K562 (cell line): ENCODE results near the gene MORF4L1. TPM values are rescaled to one million over a fixed set of nuclear protein-coding genes. Genes with fewer than 3 reads are reported as not detected.
A peak's percentile ranks its signal among the peaks of the same experiment; 100 is the strongest.

Experiments
- ATAC-seq: fragments of 200-7000 bp; cut with Tn5 transposase; 3 replicates; pipeline ENCODE4 v1.9.1; 2020; ENCODE audit warnings: moderate library complexity
- BruUV-seq: library from RNA; stranded (reverse); fragments of 400-500 nt; replicated peaks from 2 replicates; lab custom pipeline; 2021; lab: Mats Ljungman, UMichigan
- CTCF ChIA-PET: fragments of 300-600 bp; formaldehyde crosslinking; extraction: SDS; loops from one replicate; lab custom pipeline; 2021; ENCODE audit warnings: low intra/inter-chr PET ratio; lab: Yijun Ruan, JAX
- POLR2A ChIA-PET: fragments of 300-600, 350-650 bp; sonication (Branson Sonifier 250); formaldehyde crosslinking; extraction: SDS; loops from one replicate; lab custom pipeline; 2021; ENCODE audit warnings: antibody characterized with exemption, inconsistent platforms; lab: Yijun Ruan, JAX
- DNase-seq, 4 experiments: peaks; one replicate each; pipeline versions ENCODE4 v3.0.0 to v3.0.0-alpha.2; 2011 to 2018; ENCODE audit warnings: low spot score in 3 of 4, mixed read lengths in 3 of 4; ENCODE audit errors: extremely low read depth in 1 of 4
- FAIRE-seq: peaks from 2 replicates; lab custom pipeline; 2011; peaks lifted over from hg19 to GRCh38; lab: Jason Lieb, UNC
- H2AFZ ChIP-seq: 2 replicates; pipeline ENCODE4 v1.6.0; 2011; ENCODE audit warnings: low read depth, low read length, control low read depth, inconsistent platforms
- H3K27ac ChIP-seq: fragments of 200-600 bp; 3 replicates; pipeline ENCODE4 v1.8.0; 2011; ENCODE audit warnings: low read depth, mild to moderate bottlenecking, control low read depth, inconsistent platforms, low read length, moderate library complexity, mixed read lengths; ENCODE audit errors: extremely low read depth
- H3K27me3 ChIP-seq, 2 experiments: fragments of 300-600 bp in 1 of 2; 2 replicates in 1 of 2; 3 replicates in 1 of 2; pipeline versions ENCODE4 v1.6.0 to v1.8.0; 2011; ENCODE audit warnings: inconsistent platforms in 2 of 2, low read length in 2 of 2, mild to moderate bottlenecking in 1 of 2, mixed read lengths in 1 of 2, moderate library complexity in 1 of 2; ENCODE audit not compliant: control insufficient read depth in 2 of 2, insufficient read depth in 2 of 2
- H3K36me3 ChIP-seq: fragments of 300-600 bp; 3 replicates; pipeline ENCODE4 v1.8.0; 2011; ENCODE audit warnings: mild to moderate bottlenecking, low read length, inconsistent platforms; ENCODE audit not compliant: control insufficient read depth, insufficient read depth
- H3K4me1 ChIP-seq, 2 experiments: fragments of 200-600 bp in 1 of 2; replicated peaks in 1 of 2; 2 replicates in 1 of 2; 3 replicates in 1 of 2; pipeline versions ENCODE4 v1.5.1 to v1.8.0; 2011; ENCODE audit warnings: inconsistent platforms in 2 of 2, low read length in 2 of 2, mild to moderate bottlenecking in 1 of 2, mixed read lengths in 1 of 2, moderate library complexity in 1 of 2; ENCODE audit not compliant: control insufficient read depth in 2 of 2, insufficient read depth in 2 of 2
- H3K4me2 ChIP-seq: 2 replicates; pipeline ENCODE4 v1.6.1; 2011; ENCODE audit warnings: low read length, control low read depth, inconsistent platforms, mixed read lengths; ENCODE audit not compliant: insufficient read depth
- H3K4me3 ChIP-seq: fragments of 200-600 bp; sonication (generic), shearing (Covaris generic); 2 replicates; pipeline ENCODE4 v1.5.1; 2016; ENCODE audit warnings: control low read depth, inconsistent platforms
- H3K79me2 ChIP-seq: fragments of 200-600 bp; 3 replicates; pipeline ENCODE4 v1.8.0; 2011; ENCODE audit warnings: low read length, inconsistent platforms; ENCODE audit not compliant: control insufficient read depth, insufficient read depth
- H3K9ac ChIP-seq, 2 experiments: 2 replicates each; pipeline versions ENCODE4 v1.6.0 to v1.6.1; 2011; ENCODE audit warnings: low read depth in 2 of 2, low read length in 2 of 2, control low read depth in 1 of 2, inconsistent platforms in 1 of 2, mild to moderate bottlenecking in 1 of 2, mixed read lengths in 1 of 2; ENCODE audit not compliant: insufficient read depth in 1 of 2
- H3K9me1 ChIP-seq: one replicate; pipeline ENCODE4 v1.6.0; 2011; ENCODE audit warnings: inconsistent platforms, mild to moderate bottlenecking, low read length, moderate library complexity; ENCODE audit not compliant: control insufficient read depth, insufficient read depth
- H3K9me3 ChIP-seq: replicated peaks from 2 replicates; pipeline ENCODE4 v1.5.1; 2011; ENCODE audit warnings: low read depth, low read length, inconsistent platforms; ENCODE audit not compliant: control insufficient read depth, insufficient read depth
- H4K20me1 ChIP-seq: replicated peaks from 2 replicates; pipeline ENCODE4 v1.6.1; 2011; ENCODE audit warnings: low read length, inconsistent platforms, mixed read lengths; ENCODE audit not compliant: control insufficient read depth, insufficient read depth
- CEBPG ChIP-seq, 3 experiments: fragments of 200-800 bp in 1 of 3; sonication (Bioruptor generic) in 1 of 3; sonication (generic) in 1 of 3; formaldehyde crosslinking in 1 of 3; IDR thresholded peaks in 2 of 3; conservative IDR thresholded peaks in 1 of 3; 2 replicates each; pipeline versions ENCODE4 v1.6.1 to v1.8.0; 2016 to 2022; ENCODE audit warnings: missing compliant biosample characterization in 2 of 3, missing genetic modification characterization in 2 of 3, mild to moderate bottlenecking in 1 of 3, missing genetic modification reagents in 1 of 3
- GABPB1 ChIP-seq: sonication (generic); formaldehyde crosslinking; IDR thresholded peaks from 2 replicates; pipeline ENCODE4 v1.8.0; 2022; ENCODE audit warnings: mild to moderate bottlenecking, missing genetic modification reagents
- GTF2A2 ChIP-seq: IDR thresholded peaks from 2 replicates; pipeline ENCODE4 v1.6.1; 2016; ENCODE audit warnings: mild to moderate bottlenecking, missing genetic modification characterization, missing compliant biosample characterization
- HDAC3 ChIP-seq: fragments of 450-650 bp; IDR thresholded peaks from 2 replicates; pipeline ENCODE4 v1.6.1; 2018; ENCODE audit warnings: borderline replicate concordance, mild to moderate bottlenecking, moderate library complexity; ENCODE audit not compliant: partially characterized antibody
- HNRNPK ChIP-seq: fragments of 200-400 bp; formaldehyde crosslinking; IDR thresholded peaks from one replicate; pipeline ENCODE4 v1.6.1; 2018; ENCODE audit warnings: mild to moderate bottlenecking, low read depth, low read length; ENCODE audit not compliant: poor library complexity, severe bottlenecking
- SIX5 ChIP-seq, 2 experiments: IDR thresholded peaks; 2 replicates each; pipeline ENCODE4 v1.6.1; 2011; ENCODE audit warnings: low read length in 2 of 2, borderline replicate concordance in 1 of 2, low read depth in 1 of 2, mild to moderate bottlenecking in 1 of 2, moderate library complexity in 1 of 2; ENCODE audit not compliant: insufficient read depth in 1 of 2
- SNRNP70 ChIP-seq: fragments of 200-400 bp; formaldehyde crosslinking; optimal IDR thresholded peaks from 2 replicates; pipeline ENCODE3; 2017; ENCODE audit warnings: low read depth, low read length
- WHSC1 ChIP-seq: IDR thresholded peaks from one replicate; pipeline ENCODE4 v1.6.1; 2012; ENCODE audit warnings: low read length, control low read depth, inconsistent platforms
- WGBS: fragments of 100-300 bp; shearing (Covaris generic); methylation state at CpG from one replicate; pipeline ENCODE4 v1.1.6; 2016; ENCODE audit warnings: low coverage, mixed read lengths; ENCODE audit not compliant: insufficient coverage; ENCODE audit errors: missing lambda C conversion rate; 5-methylcytosine and 5-hydroxymethylcytosine counted together
- in situ Hi-C: fragments of 300-500 bp; cut with MboI; formaldehyde crosslinking; loops from 4 replicates; pipeline ENCODE4 v1.15.0; 2018; ENCODE audit warnings: inconsistent platforms, mixed read lengths
- intact Hi-C: fragments of 100-400 bp; cut with micrococcal nuclease; formaldehyde crosslinking; loops from 2 replicates; pipeline ENCODE4 v1.14.2; 2022
- polyA plus RNA-seq, 8 experiments: library from polyadenylated mRNA; depleted of rRNA in 4 of 8; stranded (reverse) in 5 of 8; unstranded in 3 of 8; fragments of >200 nt; fragmentation: Nextera tagmentation in 2 of 8; fragmentation: Illumina TruSeq in 1 of 8; extraction: Ambion mirVana in 2 of 8; extraction: Trizol in 1 of 8; gene quantifications; 2 replicates each; pipeline versions ENCODE4 v1.2.1 to v1.2.3, GENCODE V29; 2011 to 2014; ENCODE audit warnings: inconsistent platforms in 1 of 8, missing spikeins in 1 of 8
- total RNA-seq, 7 experiments: library from RNA; depleted of rRNA in 6 of 7; stranded (reverse); fragments of >200 nt in 6 of 7; fragmentation: Illumina TruSeq in 2 of 7; extraction: Trizol in 2 of 7; gene quantifications; 2 replicates each; pipeline versions ENCODE4 v1.2.1 to v1.2.3, GENCODE V29; 2011 to 2021; ENCODE audit warnings: low replicate concordance in 1 of 7
- TF ChIP-seq, protein P1 (sequence below): sonication (generic); formaldehyde crosslinking; IDR thresholded peaks from 2 replicates; pipeline ENCODE4 v1.8.1; 2023; ENCODE audit warnings: mild to moderate bottlenecking, missing genetic modification reagents
- TF ChIP-seq, protein P2 (sequence below): conservative IDR thresholded peaks from 2 replicates; pipeline ENCODE4 v1.6.1; 2011; ENCODE audit warnings: low read depth, mild to moderate bottlenecking, low read length; ENCODE audit not compliant: control insufficient read depth
- TF ChIP-seq, protein P3 (sequence below): sonication (generic); formaldehyde crosslinking; IDR thresholded peaks from 2 replicates; pipeline ENCODE4 v1.8.0; 2022; ENCODE audit warnings: mild to moderate bottlenecking, missing genetic modification reagents
- TF ChIP-seq, protein P4 (sequence below): fragments of 250-450 bp; sonication (Bioruptor Pico); IDR thresholded peaks from 2 replicates; pipeline ENCODE4 v1.4.0; 2020; ENCODE audit warnings: mild to moderate bottlenecking, moderate library complexity

MORF4L1 gene
- total and polyA plus RNA-seq, 9 of the 15 experiments (the other 6 are each of a cell fraction or from before 2014, with no cell fraction given): 127 to 615 (median 281) TPM

DNA sequence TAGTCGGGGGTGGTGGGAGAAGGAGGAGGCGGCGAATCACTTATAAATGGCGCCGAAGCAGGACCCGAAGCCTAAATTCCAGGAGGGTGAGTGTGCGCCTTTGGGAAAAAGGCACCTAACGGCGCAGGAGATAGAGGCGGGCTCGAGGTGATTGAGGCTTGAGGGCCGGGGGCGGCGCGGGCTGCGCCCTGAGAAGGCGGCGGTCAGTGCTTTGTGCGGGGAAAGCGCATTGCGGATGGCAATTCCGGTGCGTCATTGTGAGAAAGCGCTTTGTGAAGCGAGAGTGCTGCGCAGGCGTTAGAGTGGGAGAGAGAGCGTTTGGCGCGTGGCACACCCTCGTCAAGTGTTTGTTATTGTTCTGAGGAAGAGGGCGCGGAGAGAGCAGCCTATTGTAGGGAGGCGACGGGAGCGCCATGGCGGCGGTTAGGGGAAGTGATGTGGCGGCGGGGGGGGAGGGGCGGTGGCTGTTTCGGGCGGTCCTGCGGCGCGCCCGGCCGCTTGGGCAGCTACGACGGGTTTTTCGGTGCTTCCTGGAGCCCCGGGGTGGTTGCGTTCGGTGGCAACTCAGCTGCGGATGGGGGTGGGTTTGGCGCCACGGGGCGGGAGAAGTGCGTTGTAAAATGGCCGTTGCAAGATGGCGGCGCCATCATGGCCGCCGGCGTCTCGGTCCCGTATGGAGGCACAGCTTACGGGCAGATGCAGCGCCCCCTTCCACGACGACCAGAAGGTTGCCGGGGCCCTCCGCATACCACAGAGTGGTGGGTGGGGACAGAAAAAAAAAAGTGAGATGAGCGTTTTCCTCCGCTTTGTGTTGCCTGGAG, 492 bp downstream of the MORF4L1 start:
- peaks cover 13% of the 10 kb centered on the region; the same call in 2 of the 3 replicates for H3K36me3 ChIP-seq
- no TSS peak for BruUV-seq
- POLR2A ChIA-PET: interaction anchor here (0.6 to 3.2 kb wide), 13 partner anchors 11 to 1213 kb away, joined by 3 to 26 read pairs (median 4); partner anchors contain the start of gene PSMA4
- FAIRE-seq (peak; percentile 86), DNase-seq (peak; percentile 67 to 96 (median 76)), ATAC-seq (peak; percentile 87)
- no peaks in the 10 kb centered on the region for H3K9me3 ChIP-seq
- H2AFZ ChIP-seq: peak overlapping the region; percentile 81
- peak overlapping the region; percentile 99 for H3K4me3 ChIP-seq
- WGBS: 2% methylated on average over 28 of the region's 75 CpGs
- H3K9me1 ChIP-seq: peaks cover 11% of the 10 kb centered on the region
- H3K27me3 ChIP-seq: no peaks in the 10 kb centered on the region
- H4K20me1 ChIP-seq: peaks cover 45% of the 10 kb centered on the region
- in situ Hi-C loops: no loop called here
- peak overlapping the region; percentile 100 for H3K9ac ChIP-seq
- peaks cover 15 to 18% of the 10 kb centered on the region in 2 experiments for H3K4me1 ChIP-seq
- H3K79me2 ChIP-seq: peaks cover 54% of the 10 kb centered on the region
- intact Hi-C loops: no loop called here
- CTCF ChIA-PET: interaction anchor here (0.6 to 1.1 kb wide), 3 partner anchors 13 to 234 kb away, joined by 3 to 6 read pairs (median 3); no protein-coding TSS in a partner anchor
- peak overlapping the region; percentile 100 for H3K27ac ChIP-seq
- H3K4me2 ChIP-seq: peak overlapping the region; percentile 87
- TF ChIP-seq, protein P1, sequence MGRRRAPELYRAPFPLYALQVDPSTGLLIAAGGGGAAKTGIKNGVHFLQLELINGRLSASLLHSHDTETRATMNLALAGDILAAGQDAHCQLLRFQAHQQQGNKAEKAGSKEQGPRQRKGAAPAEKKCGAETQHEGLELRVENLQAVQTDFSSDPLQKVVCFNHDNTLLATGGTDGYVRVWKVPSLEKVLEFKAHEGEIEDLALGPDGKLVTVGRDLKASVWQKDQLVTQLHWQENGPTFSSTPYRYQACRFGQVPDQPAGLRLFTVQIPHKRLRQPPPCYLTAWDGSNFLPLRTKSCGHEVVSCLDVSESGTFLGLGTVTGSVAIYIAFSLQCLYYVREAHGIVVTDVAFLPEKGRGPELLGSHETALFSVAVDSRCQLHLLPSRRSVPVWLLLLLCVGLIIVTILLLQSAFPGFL (CRISPR knock-in tag): no peak
- TF ChIP-seq GABPB1 (peak; percentile 58), GTF2A2 (tag) (no peak), CEBPG (CRISPR knock-in tag; IDR thresholded peaks at IDR 0.05) (no peak), CEBPG (tag; conservative IDR thresholded peaks at IDR 0.05 in 1 of 2, IDR thresholded peaks at IDR 0.05 in 1 of 2) (no peak), SNRNP70 (no peak), SIX5 (IDR thresholded peaks at IDR 0.05; ENCODE audit: borderline replicate concordance in 1 of 2, insufficient read depth in 1 of 2, low read depth in 1 of 2, low read length in 2 of 2) (no peak), WHSC1 (no peak), HNRNPK (no peak), HDAC3 (no peak)
- TF ChIP-seq, protein P2, sequence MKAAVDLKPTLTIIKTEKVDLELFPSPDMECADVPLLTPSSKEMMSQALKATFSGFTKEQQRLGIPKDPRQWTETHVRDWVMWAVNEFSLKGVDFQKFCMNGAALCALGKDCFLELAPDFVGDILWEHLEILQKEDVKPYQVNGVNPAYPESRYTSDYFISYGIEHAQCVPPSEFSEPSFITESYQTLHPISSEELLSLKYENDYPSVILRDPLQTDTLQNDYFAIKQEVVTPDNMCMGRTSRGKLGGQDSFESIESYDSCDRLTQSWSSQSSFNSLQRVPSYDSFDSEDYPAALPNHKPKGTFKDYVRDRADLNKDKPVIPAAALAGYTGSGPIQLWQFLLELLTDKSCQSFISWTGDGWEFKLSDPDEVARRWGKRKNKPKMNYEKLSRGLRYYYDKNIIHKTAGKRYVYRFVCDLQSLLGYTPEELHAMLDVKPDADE: peak; percentile 77; the same call in 1 of the 2 replicates
- TF ChIP-seq, protein P3, sequence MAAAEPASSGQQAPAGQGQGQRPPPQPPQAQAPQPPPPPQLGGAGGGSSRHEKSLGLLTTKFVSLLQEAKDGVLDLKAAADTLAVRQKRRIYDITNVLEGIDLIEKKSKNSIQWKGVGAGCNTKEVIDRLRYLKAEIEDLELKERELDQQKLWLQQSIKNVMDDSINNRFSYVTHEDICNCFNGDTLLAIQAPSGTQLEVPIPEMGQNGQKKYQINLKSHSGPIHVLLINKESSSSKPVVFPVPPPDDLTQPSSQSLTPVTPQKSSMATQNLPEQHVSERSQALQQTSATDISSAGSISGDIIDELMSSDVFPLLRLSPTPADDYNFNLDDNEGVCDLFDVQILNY (CRISPR knock-in tag): no peak; the same call in 1 of the 2 replicates
- TF ChIP-seq, protein P4, sequence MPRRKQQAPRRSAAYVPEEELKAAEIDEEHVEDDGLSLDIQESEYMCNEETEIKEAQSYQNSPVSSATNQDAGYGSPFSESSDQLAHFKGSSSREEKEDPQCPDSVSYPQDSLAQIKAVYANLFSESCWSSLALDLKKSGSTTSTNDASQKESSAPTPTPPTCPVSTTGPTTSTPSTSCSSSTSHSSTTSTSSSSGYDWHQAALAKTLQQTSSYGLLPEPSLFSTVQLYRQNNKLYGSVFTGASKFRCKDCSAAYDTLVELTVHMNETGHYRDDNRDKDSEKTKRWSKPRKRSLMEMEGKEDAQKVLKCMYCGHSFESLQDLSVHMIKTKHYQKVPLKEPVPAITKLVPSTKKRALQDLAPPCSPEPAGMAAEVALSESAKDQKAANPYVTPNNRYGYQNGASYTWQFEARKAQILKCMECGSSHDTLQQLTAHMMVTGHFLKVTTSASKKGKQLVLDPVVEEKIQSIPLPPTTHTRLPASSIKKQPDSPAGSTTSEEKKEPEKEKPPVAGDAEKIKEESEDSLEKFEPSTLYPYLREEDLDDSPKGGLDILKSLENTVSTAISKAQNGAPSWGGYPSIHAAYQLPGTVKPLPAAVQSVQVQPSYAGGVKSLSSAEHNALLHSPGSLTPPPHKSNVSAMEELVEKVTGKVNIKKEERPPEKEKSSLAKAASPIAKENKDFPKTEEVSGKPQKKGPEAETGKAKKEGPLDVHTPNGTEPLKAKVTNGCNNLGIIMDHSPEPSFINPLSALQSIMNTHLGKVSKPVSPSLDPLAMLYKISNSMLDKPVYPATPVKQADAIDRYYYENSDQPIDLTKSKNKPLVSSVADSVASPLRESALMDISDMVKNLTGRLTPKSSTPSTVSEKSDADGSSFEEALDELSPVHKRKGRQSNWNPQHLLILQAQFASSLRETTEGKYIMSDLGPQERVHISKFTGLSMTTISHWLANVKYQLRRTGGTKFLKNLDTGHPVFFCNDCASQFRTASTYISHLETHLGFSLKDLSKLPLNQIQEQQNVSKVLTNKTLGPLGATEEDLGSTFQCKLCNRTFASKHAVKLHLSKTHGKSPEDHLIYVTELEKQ: no peak
